Measurements from ENCODE around the gene DNAH11. TPM values are rescaled to one million over a fixed set of nuclear protein-coding genes. Genes with fewer than 3 reads are reported as not detected.

Gene DNAH11
- total RNA-seq, 4 donors from 2014 or later, result 0.10 to 0.62 (median 0.23) TPM

DNA sequence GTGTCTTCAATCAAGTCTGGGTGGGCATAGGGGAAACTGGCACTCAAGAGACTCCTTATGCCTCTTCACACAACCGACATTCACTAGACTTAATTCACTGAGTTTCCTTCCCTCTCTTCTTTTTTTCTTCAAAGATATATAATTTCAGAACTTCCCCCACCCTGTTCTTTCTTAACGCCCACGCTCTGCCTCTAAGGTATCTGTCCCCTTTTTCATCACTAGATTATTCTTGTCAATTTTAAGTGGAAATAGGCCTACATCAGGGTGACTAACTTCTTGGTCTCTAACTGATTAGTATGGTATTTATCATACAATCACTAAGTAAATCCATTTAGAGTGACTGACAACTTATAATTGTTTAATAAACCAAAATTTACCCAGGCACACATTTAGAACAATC, 276.2 kb downstream of the DNAH11 start:
- Histone ChIP-seq H3K27me3 (no peaks in the 10 kb centered on the region), H3K4me1 (no peaks in the 10 kb centered on the region), H3K36me3 (no peaks in the 10 kb centered on the region), H3K27ac (no peak overlapping the region), H3K4me3 (no peak overlapping the region), H3K9me3 (no peaks in the 10 kb centered on the region)
- no peak for TF ChIP-seq POLR2A (IDR thresholded peaks at IDR 0.05)
- TF ChIP-seq CTCF (IDR thresholded peaks at IDR 0.05 in 4 of 5, conservative IDR thresholded peaks at IDR 0.05 in 1 of 5), result no peak
- intact Hi-C loops (cut with DNase I; ENCODE audit: low total_unique reads), result no loop called here
- in situ Hi-C loops (cut with MboI; ENCODE audit: low sequenced_read_pairs in 4 of 4), result no loop called here
- DNase-seq, result no peak
- ATAC-seq, result no peak

- TF ChIP-seq CTCF (IDR thresholded peaks at IDR 0.05 in 4 of 5, conservative IDR thresholded peaks at IDR 0.05 in 1 of 5), result no peak
- TF ChIP-seq POLR2A (IDR thresholded peaks at IDR 0.05), result no peak
- no peak for DNase-seq
- Histone ChIP-seq H3K27ac (no peak overlapping the region), H3K9me3 (no peaks in the 10 kb centered on the region), H3K27me3 (no peaks in the 10 kb centered on the region), H3K36me3 (no peaks in the 10 kb centered on the region), H3K4me3 (no peak overlapping the region), H3K4me1 (no peaks in the 10 kb centered on the region)
- no peak for ATAC-seq
- intact Hi-C loops (cut with DNase I; ENCODE audit: low total_unique reads) (no loop called here), in situ Hi-C loops (cut with MboI; ENCODE audit: low sequenced_read_pairs in 4 of 4) (no loop called here)
Measured at GRCh38 chr7:21828841-21829240, 286.0 kb downstream of the DNAH11 start.

DNA sequence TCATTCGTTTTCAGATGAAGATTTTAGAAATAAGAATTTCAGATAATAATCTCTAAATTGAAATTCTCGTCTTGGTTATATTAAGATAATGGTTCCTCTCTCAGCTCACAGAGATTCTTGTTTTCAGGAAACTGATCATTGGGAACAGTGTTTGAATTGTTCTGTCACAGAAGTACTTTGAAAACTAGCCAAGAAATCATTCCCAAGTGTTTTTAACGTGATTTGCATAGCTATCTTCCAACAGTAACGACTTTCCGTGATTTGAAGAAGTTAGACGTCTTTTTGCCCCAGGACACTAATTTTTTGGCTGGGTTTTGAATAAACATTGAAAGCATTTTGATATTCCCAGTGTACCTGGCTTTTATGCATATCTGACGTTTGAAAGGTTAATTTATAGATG, 286.9 kb downstream of the DNAH11 start:
- no peaks in the 10 kb centered on the region for H3K9me3 ChIP-seq
- no peaks in the 10 kb centered on the region for H3K4me1 ChIP-seq
- H3K27ac ChIP-seq, result no peak overlapping the region
- ATAC-seq (no peak), DNase-seq (no peak)
- no peaks in the 10 kb centered on the region for H3K27me3 ChIP-seq
- TF ChIP-seq CTCF (IDR thresholded peaks at IDR 0.05 in 4 of 5, conservative IDR thresholded peaks at IDR 0.05 in 1 of 5), result no peak
- TF ChIP-seq POLR2A (IDR thresholded peaks at IDR 0.05), result no peak
- intact Hi-C loops (cut with DNase I; ENCODE audit: low total_unique reads), result no loop called here
- in situ Hi-C loops (cut with MboI; ENCODE audit: low sequenced_read_pairs in 4 of 4), result no loop called here
- H3K4me3 ChIP-seq, result no peak overlapping the region
- no peaks in the 10 kb centered on the region for H3K36me3 ChIP-seq

DNA sequence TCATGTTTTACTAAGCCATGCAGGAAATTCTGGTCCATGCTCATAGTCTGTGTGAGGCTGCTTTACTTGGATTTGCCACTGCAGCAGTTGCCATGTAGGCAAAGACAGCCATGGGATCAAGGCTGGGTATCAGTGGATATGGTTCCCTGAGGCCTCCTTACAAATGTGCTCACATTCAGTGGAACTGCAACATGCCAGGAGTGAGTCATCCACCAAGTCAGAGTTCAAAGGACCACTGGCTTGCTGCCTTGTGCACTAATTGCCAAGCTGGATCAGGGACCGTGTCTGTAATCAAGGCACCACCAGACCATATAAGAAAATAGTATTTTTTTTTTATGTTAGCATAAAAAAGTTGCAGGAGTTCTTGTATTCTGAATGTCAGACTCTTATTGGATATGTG, 301.9 kb downstream of the DNAH11 start:
- H3K27ac ChIP-seq, result no peak overlapping the region
- in situ Hi-C loops (cut with MboI; ENCODE audit: low sequenced_read_pairs in 4 of 4), result no loop called here
- ATAC-seq (no peak), DNase-seq (no peak)
- no peaks in the 10 kb centered on the region for H3K27me3 ChIP-seq
- no peaks in the 10 kb centered on the region for H3K9me3 ChIP-seq
- no peak for TF ChIP-seq CTCF (IDR thresholded peaks at IDR 0.05 in 4 of 5, conservative IDR thresholded peaks at IDR 0.05 in 1 of 5)
- TF ChIP-seq POLR2A (IDR thresholded peaks at IDR 0.05), result no peak
- H3K36me3 ChIP-seq, result no peaks in the 10 kb centered on the region
- H3K4me3 ChIP-seq, result no peak overlapping the region
- no peaks in the 10 kb centered on the region for H3K4me1 ChIP-seq
- intact Hi-C loops (cut with DNase I; ENCODE audit: low total_unique reads), result no loop called here

- intact Hi-C loops (cut with DNase I; ENCODE audit: low total_unique reads) (no loop called here), in situ Hi-C loops (cut with MboI; ENCODE audit: low sequenced_read_pairs in 4 of 4) (no loop called here)
- DNase-seq, result no peak
- no peaks in the 10 kb centered on the region for H3K36me3 ChIP-seq
- H3K4me1 ChIP-seq, result no peaks in the 10 kb centered on the region
- no peak for TF ChIP-seq POLR2A (IDR thresholded peaks at IDR 0.05)
- H3K4me3 ChIP-seq, result no peak overlapping the region
- ATAC-seq, result no peak
- H3K27ac ChIP-seq, result no peak overlapping the region
- no peaks in the 10 kb centered on the region for H3K27me3 ChIP-seq
- no peaks in the 10 kb centered on the region for H3K9me3 ChIP-seq
Measured at GRCh38 chr7:21850531-21851285, 307.9 kb downstream of the DNAH11 start.
